Right lobe of liver (tissue), 6 donors: ENCODE measurements around the gene TSEN2. TPM values are rescaled to one million over a fixed set of nuclear protein-coding genes. Genes with fewer than 3 reads are reported as not detected.

ENCODE experiments used
- ATAC-seq, 4 donors: fragments of 200-7000 bp; cut with Tn5 transposase; one replicate each; pipeline ENCODE4 v1.9.1; 2020; ENCODE audit warnings: mild to moderate bottlenecking in 4 of 4, moderate library complexity in 4 of 4
- DNase-seq, 3 donors: peaks; one replicate each; pipeline ENCODE4 v3.0.0-alpha.2; 2020
- H3K27ac ChIP-seq, 3 donors: fragments of 200-600 bp; one replicate each; pipeline ENCODE4 v1.8.0; 2022
- H3K27me3 ChIP-seq, 2 donors: fragments of 200-600 bp; one replicate each; pipeline ENCODE4 v1.8.0; 2022
- H3K36me3 ChIP-seq, 4 donors: fragments of 200-600 bp; sonication (generic) in 1 of 4; one replicate each; pipeline versions ENCODE4 v1.5.1 to v1.8.0; 2017 to 2022; ENCODE audit warnings: control low read depth in 1 of 4
- H3K4me1 ChIP-seq, 4 donors: fragments of 200-600 bp; sonication (generic) in 1 of 4; one replicate each; pipeline versions ENCODE4 v1.5.1 to v1.8.0; 2017 to 2022; ENCODE audit warnings: control low read depth in 1 of 4
- H3K4me3 ChIP-seq, 3 donors: fragments of 200-600 bp; one replicate each; pipeline ENCODE4 v1.8.0; 2022
- H3K9me3 ChIP-seq, 4 donors: fragments of 200-600 bp; sonication (generic) in 1 of 4; one replicate each; pipeline versions ENCODE4 v1.5.1 to v1.8.0; 2017 to 2022; ENCODE audit warnings: control low read depth in 1 of 4
- CTCF ChIP-seq, 4 donors: fragments of 200-600 bp in 3 of 4; fragments of 450-650 bp in 1 of 4; IDR thresholded peaks; one replicate each; pipeline versions ENCODE4 v1.5.1 to v1.8.0; 2016 to 2022; ENCODE audit warnings: antibody characterized with exemption in 4 of 4, mild to moderate bottlenecking in 2 of 4
- POLR2A ChIP-seq: fragments of 450-650 bp; IDR thresholded peaks from one replicate; pipeline ENCODE4 v1.6.1; 2017; ENCODE audit warnings: antibody characterized with exemption, mild to moderate bottlenecking
- WGBS: methylation state at CpG from one replicate; pipeline ENCODE4 v1.1.6; 2018; ENCODE audit warnings: low coverage, low lambda C conversion rate; ENCODE audit not compliant: insufficient coverage; ENCODE audit errors: missing lambda C conversion rate; 5-methylcytosine and 5-hydroxymethylcytosine counted together
- intact Hi-C, 2 donors: fragments of 100-400 bp; cut with DNase I; formaldehyde crosslinking; loops; one replicate each; pipeline versions ENCODE4 v1.11.2 to v1.14.1; 2022
- total RNA-seq, 6 experiments: library from RNA; depleted of rRNA in 2 of 6; stranded (reverse); fragments of >200 nt in 2 of 6; fragmentation: NEBNext Ultra II Directional in 3 of 6; extraction: Animal tissue kit (Norgen Biotek cat#: 25700) in 3 of 6; gene quantifications; one replicate each; pipeline versions ENCODE4 v1.1.0 to v1.2.4, GENCODE V29; 2016 to 2023
- donor health status: DM: no; HTN: yes; CAD: no.
- donor health status: DM: no; HTN: no; CAD: no.
- donor health status: DM: no; HTN: no; CAD: no.
- donor health status: DM: no; HTN: yes; CAD: no.
- donor health status: DM: no; HTN: yes; CAD: no.

The TSEN2 gene
- total RNA-seq, 6 experiments from 2014 or later, result 4.7 to 9.2 (median 6.4) TPM

DNA sequence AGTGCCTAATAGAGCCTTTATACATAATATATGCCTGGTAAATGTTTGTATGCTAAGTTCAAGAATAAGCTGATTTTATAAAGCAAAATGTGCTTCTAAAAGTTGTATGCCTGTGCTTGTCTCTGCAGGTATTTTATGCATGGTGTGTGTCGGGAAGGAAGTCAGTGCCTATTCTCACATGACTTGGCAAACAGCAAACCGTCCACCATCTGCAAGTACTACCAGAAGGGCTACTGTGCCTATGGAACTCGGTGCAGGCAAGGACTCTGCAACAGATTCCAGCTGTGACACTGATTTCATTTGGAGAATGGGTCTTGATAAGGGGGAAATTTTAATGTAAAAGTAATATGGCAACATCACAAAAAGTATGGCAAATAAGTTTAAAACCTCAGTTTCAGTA lies 84.5 kb downstream of the TSEN2 start:
- TF ChIP-seq POLR2A (no peak), CTCF (IDR thresholded peaks at IDR 0.05) (no peak)
- DNase-seq (no peak), ATAC-seq (no peak)
- Histone ChIP-seq H3K36me3 (peaks cover 0 to 45% (median 30%) of the 10 kb centered on the region in 4 donors), H3K9me3 (no peaks in the 10 kb centered on the region), H3K27me3 (no peaks in the 10 kb centered on the region), H3K4me3 (no peak overlapping the region), H3K4me1 (no peaks in the 10 kb centered on the region), H3K27ac (no peak overlapping the region)
- intact Hi-C loops, result no loop called here
- 91% methylated on average over 3 of the region's 3 CpGs for WGBS

- Histone ChIP-seq H3K4me1 (no peaks in the 10 kb centered on the region), H3K4me3 (no peak overlapping the region), H3K27ac (no peak overlapping the region), H3K36me3 (peaks cover 0 to 56% (median 36%) of the 10 kb centered on the region in 4 donors), H3K9me3 (no peaks in the 10 kb centered on the region), H3K27me3 (no peaks in the 10 kb centered on the region)
- WGBS, result 100% methylated on average over 2 of the region's 6 CpGs
- DNase-seq (no peak), ATAC-seq (no peak)
- intact Hi-C loops, result no loop called here
- TF ChIP-seq POLR2A, result no peak
- TF ChIP-seq CTCF (IDR thresholded peaks at IDR 0.05), result no peak
Observed at GRCh38 chr3:12569836-12570235, 85.6 kb downstream of the TSEN2 start.

- no peak for ATAC-seq
- Histone ChIP-seq H3K9me3 (no peaks in the 10 kb centered on the region), H3K4me3 (no peak overlapping the region), H3K27ac (no peak overlapping the region), H3K36me3 (peaks cover 0 to 73% (median 41%) of the 10 kb centered on the region in 4 donors), H3K27me3 (no peaks in the 10 kb centered on the region), H3K4me1 (no peaks in the 10 kb centered on the region)
- TF ChIP-seq POLR2A, result no peak
- TF ChIP-seq CTCF (IDR thresholded peaks at IDR 0.05), result no peak
- WGBS, result 97% methylated on average over 5 of the region's 11 CpGs
- intact Hi-C loops, result no loop called here
- no peak for DNase-seq
Observed at GRCh38 chr3:12571986-12572385, 87.7 kb downstream of the TSEN2 start.

DNA sequence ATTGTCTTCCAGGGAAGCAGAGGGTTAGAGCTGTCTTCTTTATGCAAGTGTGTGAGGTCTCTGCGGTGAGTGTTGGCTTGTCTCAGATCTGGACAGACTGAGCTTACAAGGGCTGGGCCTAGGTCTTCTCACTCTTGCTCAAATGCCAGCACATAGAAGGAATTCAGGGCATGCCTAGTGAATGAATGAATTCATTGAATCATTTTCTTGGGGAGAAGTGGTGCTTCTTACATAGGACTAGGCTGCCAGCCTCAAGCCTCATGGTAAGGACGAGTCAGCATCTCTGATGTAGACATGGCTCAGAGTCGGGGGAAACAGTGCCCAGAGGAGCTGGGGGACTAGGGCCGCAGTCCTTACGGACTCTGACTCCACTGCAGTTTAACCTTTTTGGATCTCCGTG lies 89.9 kb downstream of the TSEN2 start:
- no peak overlapping the region for H3K27ac ChIP-seq

More for the DNA sequence above, 89.9 kb downstream of the TSEN2 start:
- ATAC-seq (peak in 1 of 4 donors; percentile 26), DNase-seq (no peak)
- 77% methylated on average over 3 of the region's 6 CpGs for WGBS
- no peak overlapping the region for H3K4me3 ChIP-seq
- H3K4me1 ChIP-seq, result no peaks in the 10 kb centered on the region
- no peaks in the 10 kb centered on the region for H3K9me3 ChIP-seq
- intact Hi-C loops, result no loop called here
- no peak for TF ChIP-seq CTCF (IDR thresholded peaks at IDR 0.05)
- no peak for TF ChIP-seq POLR2A
- no peaks in the 10 kb centered on the region for H3K27me3 ChIP-seq
- peaks cover 0 to 86% (median 41%) of the 10 kb centered on the region in 4 donors for H3K36me3 ChIP-seq
